ENCODE measurements around the gene CERT1.
"Not testable (repeated sequence)": the region's sequence is repeated elsewhere in the genome, so short reads cannot be mapped to it uniquely, and the experiment has no call there.

The CERT1 gene

DNA sequence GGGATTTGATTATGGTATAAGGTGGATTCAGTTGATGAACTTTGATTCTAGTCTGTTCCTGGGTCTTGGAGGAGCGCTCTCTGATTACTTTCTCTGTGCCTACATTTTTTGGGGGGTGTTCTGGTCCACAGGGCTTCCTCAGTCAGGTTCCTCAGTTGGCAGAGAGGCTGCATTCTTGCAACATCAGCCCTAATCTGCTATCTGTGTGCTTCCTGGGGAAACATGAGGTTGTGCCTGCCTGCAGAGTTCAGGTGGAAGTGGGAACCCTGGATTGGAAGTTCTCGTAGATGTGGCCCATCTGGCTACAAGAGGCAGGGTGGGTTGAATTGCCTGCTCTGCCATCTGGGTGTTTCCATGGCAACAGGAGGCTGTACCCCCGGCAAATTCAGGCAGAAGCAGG lies 24.7 kb upstream of the CERT1 start:
- no peak overlapping the region for H3K27ac Mint-ChIP-seq
- no peak for DNase-seq (ENCODE audit: low spot score)

DNA sequence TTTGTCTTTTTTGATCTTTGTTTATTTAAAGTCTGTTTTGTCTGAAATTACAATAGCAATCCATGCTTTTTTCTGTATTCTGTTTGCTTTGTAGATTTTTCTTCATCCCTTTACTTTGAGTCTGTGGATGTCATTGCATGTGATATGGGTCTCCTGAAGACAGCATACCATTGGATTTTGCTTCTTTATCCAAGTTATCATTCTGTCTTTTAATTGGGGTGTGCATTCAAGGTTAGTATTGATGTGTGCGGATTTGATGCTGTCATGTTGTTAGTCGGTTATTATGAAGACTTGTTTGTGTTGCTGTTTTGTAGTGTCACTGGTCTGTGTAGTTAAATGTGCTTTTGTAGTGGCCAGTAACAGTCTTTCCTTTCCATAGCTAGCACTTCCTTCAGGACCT lies 23.3 kb upstream of the CERT1 start:
- peaks cover 48% of the 10 kb centered on the region for H3K36me3 Mint-ChIP-seq (ENCODE audit: low read depth)
- H3K4me1 Mint-ChIP-seq (ENCODE audit: low read depth), result peaks cover 5% of the 10 kb centered on the region
- DNase-seq (ENCODE audit: low spot score), result no peak
- no peak overlapping the region for H3K4me3 Mint-ChIP-seq
- H3K9me3 Mint-ChIP-seq, result peaks cover 31% of the 10 kb centered on the region
- no peak overlapping the region for H3K27ac Mint-ChIP-seq
- no peaks in the 10 kb centered on the region for H3K27me3 Mint-ChIP-seq (ENCODE audit: low read depth)

More for the DNA sequence above, 24.7 kb upstream of the CERT1 start:
- H3K9me3 Mint-ChIP-seq, result peaks cover 31% of the 10 kb centered on the region
- no peaks in the 10 kb centered on the region for H3K27me3 Mint-ChIP-seq (ENCODE audit: low read depth)
- H3K36me3 Mint-ChIP-seq (ENCODE audit: low read depth), result peaks cover 47% of the 10 kb centered on the region
- peaks cover 4% of the 10 kb centered on the region for H3K4me1 Mint-ChIP-seq (ENCODE audit: low read depth)
- no peak overlapping the region for H3K4me3 Mint-ChIP-seq

DNA sequence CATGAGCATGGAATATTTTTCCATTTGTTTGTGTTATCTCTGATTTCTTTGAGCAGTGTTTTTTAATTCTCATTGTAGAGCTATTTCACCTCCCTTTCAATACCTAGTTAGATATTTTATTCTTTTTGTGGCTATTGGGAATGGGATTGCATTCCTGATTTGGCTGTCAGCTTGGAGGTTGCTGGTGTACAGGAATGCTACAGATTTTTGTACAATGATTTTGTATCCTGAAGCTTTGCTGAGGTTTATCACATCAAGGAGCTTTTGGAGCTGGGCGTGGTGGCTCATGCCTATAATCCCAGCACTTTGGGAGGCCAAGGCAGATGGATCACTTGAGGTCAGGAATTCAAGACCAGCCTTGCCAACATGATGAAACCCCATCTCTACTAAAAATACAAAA lies 22.3 kb upstream of the CERT1 start:
- Mint-ChIP-seq H3K36me3 (ENCODE audit: low read depth) (peaks cover 50% of the 10 kb centered on the region), H3K9me3 (peaks cover 31% of the 10 kb centered on the region)
- DNase-seq (ENCODE audit: low spot score); H3K27me3 Mint-ChIP-seq (ENCODE audit: low read depth); H3K4me1 Mint-ChIP-seq (ENCODE audit: low read depth); H3K4me3 Mint-ChIP-seq; H3K27ac Mint-ChIP-seq: not testable (repeated sequence)

DNA sequence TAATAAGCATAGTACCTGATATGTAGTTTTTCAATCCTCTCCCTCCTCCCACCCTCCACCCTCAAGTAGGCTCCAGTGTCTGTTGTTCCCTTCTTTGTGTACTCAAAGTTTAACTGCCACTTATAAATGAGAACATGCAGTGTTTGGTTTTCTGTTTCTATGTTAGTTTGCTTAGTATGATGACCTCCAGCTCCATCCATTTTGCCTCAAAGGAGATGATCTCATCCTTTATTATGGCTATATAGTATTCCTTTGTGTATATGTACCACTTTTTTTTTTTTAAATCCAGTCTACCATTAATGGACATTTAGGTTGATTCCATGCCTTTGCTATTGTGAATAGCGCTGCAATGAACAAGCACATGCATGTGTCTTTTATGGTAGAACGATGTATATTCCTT lies 20.8 kb upstream of the CERT1 start:
- Mint-ChIP-seq H3K27ac (no peak overlapping the region), H3K4me3 (no peak overlapping the region), H3K36me3 (ENCODE audit: low read depth) (peaks cover 51% of the 10 kb centered on the region), H3K9me3 (peaks cover 31% of the 10 kb centered on the region), H3K27me3 (ENCODE audit: low read depth) (no peaks in the 10 kb centered on the region), H3K4me1 (ENCODE audit: low read depth) (peaks cover 5% of the 10 kb centered on the region)
- DNase-seq (ENCODE audit: low spot score), result no peak

DNA sequence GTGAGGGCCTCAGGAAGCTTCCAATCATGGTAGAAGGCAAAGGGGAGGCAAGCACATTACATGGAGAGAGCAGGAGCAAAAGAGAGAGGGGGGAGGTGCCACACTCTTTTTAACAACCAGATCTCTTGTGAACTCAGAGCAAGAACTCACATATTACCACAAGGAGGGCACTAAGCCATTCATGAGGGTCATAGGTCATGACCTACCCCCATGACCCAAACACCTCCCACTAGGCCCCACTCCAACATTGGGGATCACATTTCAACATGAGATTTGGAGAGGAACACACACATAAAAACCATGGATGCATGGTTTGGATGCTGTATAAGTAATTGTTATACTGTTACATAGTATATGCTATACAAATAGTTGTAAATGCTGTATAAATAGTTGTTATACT lies 17.8 kb upstream of the CERT1 start:
- no peak overlapping the region for H3K27ac Mint-ChIP-seq
- H3K27me3 Mint-ChIP-seq (ENCODE audit: low read depth), result no peaks in the 10 kb centered on the region
- peaks cover 30% of the 10 kb centered on the region for H3K36me3 Mint-ChIP-seq (ENCODE audit: low read depth)
- DNase-seq (ENCODE audit: low spot score), result no peak
- peaks cover 16% of the 10 kb centered on the region for H3K9me3 Mint-ChIP-seq
- no peak overlapping the region for H3K4me3 Mint-ChIP-seq
- peaks cover 20% of the 10 kb centered on the region for H3K4me1 Mint-ChIP-seq (ENCODE audit: low read depth)

DNA sequence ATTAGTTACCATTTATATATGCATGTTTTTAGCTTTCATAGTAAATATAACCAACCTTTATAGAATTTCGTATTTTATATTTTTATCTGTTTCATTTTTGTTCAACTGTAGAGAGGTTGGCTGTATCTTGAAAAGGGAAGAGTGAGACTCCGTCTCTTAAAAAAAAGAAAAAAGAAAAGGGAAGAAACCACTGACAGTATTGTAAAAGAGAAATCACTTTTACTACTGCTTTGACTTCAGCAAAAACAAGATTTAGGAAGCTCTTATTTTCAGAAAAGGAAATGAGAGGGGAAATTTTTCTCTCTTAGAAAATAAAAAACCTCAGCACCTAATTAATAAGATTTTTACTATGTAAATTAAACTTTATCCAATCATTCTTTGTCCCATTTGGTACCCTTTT lies 14.6 kb upstream of the CERT1 start:
- Mint-ChIP-seq H3K4me1 (ENCODE audit: low read depth) (peaks cover 27% of the 10 kb centered on the region), H3K27me3 (ENCODE audit: low read depth) (no peaks in the 10 kb centered on the region), H3K4me3 (no peak overlapping the region), H3K36me3 (ENCODE audit: low read depth) (peaks cover 25% of the 10 kb centered on the region), H3K27ac (peak overlapping the region; percentile 60), H3K9me3 (peaks cover 12% of the 10 kb centered on the region)
- no peak for DNase-seq (ENCODE audit: low spot score)

DNA sequence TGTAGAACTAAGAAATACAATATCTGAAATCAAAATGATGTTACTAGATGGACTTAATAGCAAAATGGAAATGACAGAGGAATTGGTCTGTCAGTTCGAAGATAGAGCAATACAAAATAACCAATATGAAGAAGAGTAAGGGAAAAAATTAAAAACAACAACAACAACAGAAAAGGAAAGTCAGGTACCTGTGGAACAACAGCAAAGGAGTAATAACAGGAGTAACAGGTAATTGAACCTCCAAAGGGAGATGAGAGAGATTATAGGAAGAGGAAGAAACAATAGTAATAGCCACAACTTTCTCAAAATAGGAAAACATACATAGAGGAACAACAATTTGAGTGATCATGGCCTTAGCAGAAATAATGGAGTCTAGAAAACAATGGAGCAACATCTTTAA lies 13.9 kb upstream of the CERT1 start:
- Mint-ChIP-seq H3K27ac (no peak overlapping the region), H3K36me3 (ENCODE audit: low read depth) (peaks cover 31% of the 10 kb centered on the region), H3K27me3 (ENCODE audit: low read depth) (no peaks in the 10 kb centered on the region), H3K9me3 (peaks cover 18% of the 10 kb centered on the region), H3K4me3 (peak overlapping the region; percentile 0), H3K4me1 (ENCODE audit: low read depth) (peaks cover 27% of the 10 kb centered on the region)
- DNase-seq (ENCODE audit: low spot score), result no peak

DNA sequence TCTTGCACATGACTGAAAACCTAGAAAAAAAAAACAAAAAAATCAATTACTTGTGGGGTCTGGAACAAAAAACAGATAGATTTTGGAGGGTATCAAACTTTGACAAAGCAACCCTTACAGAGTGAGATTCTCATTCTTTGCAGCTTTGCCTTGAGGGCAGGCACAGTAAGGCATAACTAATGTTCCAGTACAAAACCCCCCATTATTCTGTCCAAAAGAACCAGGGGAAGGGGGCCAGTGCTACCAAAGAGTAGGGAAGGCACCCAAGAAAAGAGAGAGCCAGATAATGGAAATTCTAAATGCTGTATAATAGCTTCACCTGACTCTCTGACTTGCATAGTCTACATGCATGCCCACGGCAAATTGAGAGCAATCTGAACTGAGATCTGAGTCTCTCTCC lies 13.2 kb upstream of the CERT1 start:
- Mint-ChIP-seq H3K27ac (no peak overlapping the region), H3K36me3 (ENCODE audit: low read depth) (peaks cover 35% of the 10 kb centered on the region), H3K4me1 (ENCODE audit: low read depth) (peaks cover 31% of the 10 kb centered on the region), H3K9me3 (peaks cover 20% of the 10 kb centered on the region), H3K27me3 (ENCODE audit: low read depth) (no peaks in the 10 kb centered on the region), H3K4me3 (no peak overlapping the region)
- DNase-seq (ENCODE audit: low spot score), result no peak

DNA sequence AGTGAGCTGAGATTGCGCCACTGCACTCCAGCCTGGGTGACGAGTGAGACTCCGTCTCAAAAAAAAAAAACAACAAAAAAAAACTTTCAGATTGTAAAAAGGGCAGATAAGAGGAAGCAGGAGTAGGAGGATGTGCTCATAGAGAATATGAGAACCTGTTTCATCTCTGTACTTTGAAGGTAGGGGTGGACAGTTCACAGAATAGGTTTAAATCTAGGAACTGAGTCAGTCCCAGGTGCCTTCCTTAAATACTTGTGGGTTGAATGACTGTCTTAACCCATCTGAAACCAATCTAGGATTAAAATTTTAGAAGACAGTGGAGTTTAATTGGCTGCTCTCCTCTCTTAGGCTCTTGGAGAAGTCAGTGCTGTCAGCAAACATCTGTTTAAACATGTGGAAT lies 12.6 kb upstream of the CERT1 start:
- H3K27ac Mint-ChIP-seq, result no peak overlapping the region
- H3K36me3 Mint-ChIP-seq (ENCODE audit: low read depth), result peaks cover 38% of the 10 kb centered on the region
- DNase-seq (ENCODE audit: low spot score), result no peak
- H3K9me3 Mint-ChIP-seq, result peaks cover 24% of the 10 kb centered on the region
- H3K4me3 Mint-ChIP-seq, result no peak overlapping the region
- H3K27me3 Mint-ChIP-seq (ENCODE audit: low read depth), result no peaks in the 10 kb centered on the region
- peaks cover 36% of the 10 kb centered on the region for H3K4me1 Mint-ChIP-seq (ENCODE audit: low read depth)

DNA sequence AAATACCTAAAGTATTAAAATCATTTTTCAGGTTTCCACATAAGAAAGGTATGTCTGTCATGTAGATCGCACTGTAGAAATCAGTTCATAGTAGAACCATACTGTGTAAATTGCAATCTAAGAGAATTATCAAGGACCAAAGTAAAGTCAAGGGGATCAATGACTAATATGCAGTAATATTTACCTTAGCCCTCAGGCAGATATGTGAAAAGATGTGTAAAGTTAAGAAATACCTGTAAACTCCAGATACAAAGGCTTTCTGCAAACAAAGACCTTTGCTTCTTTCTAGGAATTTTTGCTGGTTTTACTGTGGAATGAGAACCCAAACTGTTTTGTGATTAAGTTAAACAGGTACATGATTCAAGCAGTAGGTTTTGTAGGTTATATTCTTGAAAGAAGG lies 11.8 kb upstream of the CERT1 start:
- no peak for DNase-seq (ENCODE audit: low spot score)
- H3K4me3 Mint-ChIP-seq, result no peak overlapping the region
- H3K4me1 Mint-ChIP-seq (ENCODE audit: low read depth), result peaks cover 43% of the 10 kb centered on the region
- H3K9me3 Mint-ChIP-seq, result peaks cover 24% of the 10 kb centered on the region
- peaks cover 39% of the 10 kb centered on the region for H3K36me3 Mint-ChIP-seq (ENCODE audit: low read depth)
- no peak overlapping the region for H3K27ac Mint-ChIP-seq
- no peaks in the 10 kb centered on the region for H3K27me3 Mint-ChIP-seq (ENCODE audit: low read depth)

DNA sequence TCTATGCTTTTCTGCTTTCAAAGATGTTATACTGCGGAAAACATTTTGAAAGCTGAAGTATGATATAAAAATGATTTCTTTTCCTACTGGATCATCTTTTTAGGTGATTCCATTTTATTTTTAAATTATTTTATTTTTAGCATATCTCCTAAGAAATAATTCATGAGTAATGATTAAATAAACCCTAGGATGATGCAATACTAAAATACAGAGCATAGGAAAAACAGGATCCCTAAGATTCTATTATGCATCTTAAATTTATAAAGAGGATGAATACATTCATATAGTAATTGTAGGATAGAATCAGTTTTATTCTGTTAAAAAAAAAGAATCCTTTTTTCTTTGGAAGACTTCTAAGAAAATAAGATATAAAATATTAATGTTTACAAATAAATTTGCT lies 11.1 kb upstream of the CERT1 start:
- H3K4me1 Mint-ChIP-seq (ENCODE audit: low read depth), result peaks cover 49% of the 10 kb centered on the region
- H3K4me3 Mint-ChIP-seq, result no peak overlapping the region
- H3K27me3 Mint-ChIP-seq (ENCODE audit: low read depth), result no peaks in the 10 kb centered on the region
- peaks cover 24% of the 10 kb centered on the region for H3K9me3 Mint-ChIP-seq
- DNase-seq (ENCODE audit: low spot score), result no peak
- H3K27ac Mint-ChIP-seq, result no peak overlapping the region
- H3K36me3 Mint-ChIP-seq (ENCODE audit: low read depth), result peaks cover 45% of the 10 kb centered on the region

DNA sequence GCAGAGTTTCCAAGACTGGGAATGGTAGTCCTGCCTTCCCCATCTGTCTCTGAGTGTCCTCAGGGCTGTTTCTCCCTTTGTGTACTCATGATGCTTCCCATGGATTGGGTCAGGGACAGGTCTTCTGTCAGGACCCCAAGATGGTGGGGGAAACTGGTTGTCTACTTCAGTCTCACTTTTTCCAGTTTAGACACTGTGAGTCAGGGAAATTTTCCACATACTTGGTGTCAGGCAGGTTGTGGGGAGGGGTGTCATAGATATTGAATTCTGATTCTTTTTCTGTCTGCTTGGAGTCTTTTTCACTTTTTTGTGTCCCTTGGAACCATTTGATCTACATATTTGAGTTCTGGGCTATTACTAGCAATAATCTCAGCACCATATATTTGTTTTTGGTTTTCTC lies 10.6 kb upstream of the CERT1 start:
- H3K36me3 Mint-ChIP-seq (ENCODE audit: low read depth), result peaks cover 46% of the 10 kb centered on the region
- DNase-seq (ENCODE audit: low spot score), result no peak
- no peak overlapping the region for H3K4me3 Mint-ChIP-seq
- H3K4me1 Mint-ChIP-seq (ENCODE audit: low read depth), result peaks cover 53% of the 10 kb centered on the region
- H3K27ac Mint-ChIP-seq, result no peak overlapping the region
- H3K27me3 Mint-ChIP-seq (ENCODE audit: low read depth), result no peaks in the 10 kb centered on the region
- H3K9me3 Mint-ChIP-seq, result peaks cover 24% of the 10 kb centered on the region

DNA sequence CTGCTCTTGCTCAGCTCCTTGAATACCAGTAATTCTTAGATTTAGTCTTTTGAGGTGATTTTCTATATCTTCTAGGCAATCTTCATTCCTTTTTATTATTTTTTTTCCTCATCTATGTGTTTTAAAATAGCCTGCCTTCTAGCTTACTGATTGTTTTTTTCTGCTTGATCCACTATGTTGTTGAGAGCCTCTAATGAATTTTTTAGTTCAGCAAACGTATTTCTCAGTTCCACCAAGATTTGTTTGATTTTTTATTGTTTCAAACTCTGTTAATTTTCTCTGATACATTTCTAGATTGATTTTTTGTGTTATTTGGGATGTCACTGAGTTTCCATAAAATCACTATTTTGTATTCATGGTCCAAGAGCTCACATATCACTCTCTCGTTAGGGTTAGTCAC lies 9.8 kb upstream of the CERT1 start:
- Mint-ChIP-seq H3K36me3 (ENCODE audit: low read depth) (peaks cover 48% of the 10 kb centered on the region), H3K27ac (no peak overlapping the region)

DNA sequence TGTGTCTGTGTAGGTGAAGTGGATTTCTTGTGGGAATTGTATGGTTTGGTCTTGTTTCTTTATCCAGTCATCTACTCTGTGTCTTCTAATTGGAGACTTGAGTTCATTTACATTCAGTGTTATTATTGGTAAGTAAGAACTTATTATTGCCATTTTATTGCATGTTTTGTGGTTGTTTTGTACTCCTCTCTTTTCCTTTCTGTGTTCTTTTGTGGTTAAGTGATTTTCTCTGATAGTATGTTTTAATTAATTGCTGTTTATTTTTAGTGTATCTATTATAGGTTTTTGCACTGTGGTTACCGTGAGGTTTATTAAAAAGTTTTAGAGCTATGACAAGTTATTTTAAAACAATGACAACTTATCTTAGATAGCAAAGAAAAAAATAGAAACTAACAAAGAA lies 8.3 kb upstream of the CERT1 start:
- H3K9me3 Mint-ChIP-seq, result peaks cover 24% of the 10 kb centered on the region
- H3K27me3 Mint-ChIP-seq (ENCODE audit: low read depth), result no peaks in the 10 kb centered on the region
- no peak for DNase-seq (ENCODE audit: low spot score)
- H3K4me1 Mint-ChIP-seq (ENCODE audit: low read depth), result peaks cover 49% of the 10 kb centered on the region
- H3K27ac Mint-ChIP-seq, result peak overlapping the region; percentile 33
- H3K4me3 Mint-ChIP-seq, result peak overlapping the region; percentile 27
- peaks cover 50% of the 10 kb centered on the region for H3K36me3 Mint-ChIP-seq (ENCODE audit: low read depth)

More for the DNA sequence above, 9.8 kb upstream of the CERT1 start:
- no peak for DNase-seq (ENCODE audit: low spot score)
- peaks cover 55% of the 10 kb centered on the region for H3K4me1 Mint-ChIP-seq (ENCODE audit: low read depth)
- no peak overlapping the region for H3K4me3 Mint-ChIP-seq
- H3K9me3 Mint-ChIP-seq, result peaks cover 24% of the 10 kb centered on the region
- no peaks in the 10 kb centered on the region for H3K27me3 Mint-ChIP-seq (ENCODE audit: low read depth)

DNA sequence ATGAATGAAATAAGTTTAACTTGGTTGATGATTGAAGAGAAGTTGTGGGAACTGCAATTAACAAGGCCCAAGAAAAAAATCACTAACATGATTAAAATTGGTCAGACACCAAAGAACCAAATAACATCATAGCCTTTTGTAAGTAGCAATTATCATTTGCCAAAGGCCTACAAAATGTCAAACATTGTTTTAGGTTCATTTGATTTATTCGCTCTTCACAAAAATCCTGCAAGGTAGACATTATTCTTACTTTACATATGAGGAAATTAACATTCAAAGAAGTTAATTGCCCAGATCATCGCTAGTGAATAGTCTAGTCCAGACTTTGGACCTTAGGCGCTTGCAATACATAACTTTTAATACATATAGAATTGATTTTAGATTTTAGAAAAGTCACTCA lies 2.9 kb upstream of the CERT1 start:
- peaks cover 1% of the 10 kb centered on the region for H3K9me3 Mint-ChIP-seq
- H3K27me3 Mint-ChIP-seq (ENCODE audit: low read depth), result no peaks in the 10 kb centered on the region
- H3K36me3 Mint-ChIP-seq (ENCODE audit: low read depth), result peaks cover 21% of the 10 kb centered on the region
- H3K27ac Mint-ChIP-seq, result no peak overlapping the region
- H3K4me1 Mint-ChIP-seq (ENCODE audit: low read depth), result peaks cover 59% of the 10 kb centered on the region
- DNase-seq (ENCODE audit: low spot score), result no peak
- peak overlapping the region; percentile 19 for H3K4me3 Mint-ChIP-seq

All from T-helper 2 cell treated with Interferon-gamma antibody and Interleukin-4, amounts not matched to agents 5 μg/mL and 100 μg/mL, for 36 hours (primary cell).